HEK293 (cell line): ENCODE data around the gene ECT2.
"Not testable (repeated sequence)": the region's sequence is repeated elsewhere in the genome, so short reads cannot be mapped to it uniquely, and the experiment has no call there.

Experiments
- CTCF ChIA-PET: fragments of 350-600 bp; formaldehyde crosslinking; extraction: SDS; loops from one replicate; lab custom pipeline; 2021; ENCODE audit warnings: antibody characterized with exemption; lab: Yijun Ruan, JAX
- POLR2A ChIA-PET: fragments of 300-600 bp; formaldehyde crosslinking; extraction: SDS; loops from one replicate; lab custom pipeline; 2020; ENCODE audit warnings: antibody characterized with exemption, inconsistent platforms; lab: Yijun Ruan, JAX
- H3K27ac ChIP-seq: fragments of 200-500 bp; sonication (Bioruptor generic); 2 replicates; pipeline ENCODE4 v1.5.1; 2014; ENCODE audit warnings: low read depth, low read length, control low read depth, inconsistent platforms; ENCODE audit errors: extremely low read depth
- H3K36me3 ChIP-seq, 2 experiments: fragments of 200-500 bp in 1 of 2; sonication (Bioruptor generic) in 1 of 2; 1 replicate in 1 of 2; 2 replicates in 1 of 2; pipeline ENCODE4 v1.5.1; 2014 to 2017; ENCODE audit warnings: inconsistent platforms in 2 of 2, low read length in 2 of 2; ENCODE audit not compliant: control insufficient read depth in 2 of 2, insufficient read depth in 1 of 2
- H3K4me1 ChIP-seq: fragments of 200-500 bp; sonication (Bioruptor generic); 2 replicates; pipeline ENCODE4 v1.5.1; 2014; ENCODE audit warnings: mild to moderate bottlenecking, low read length, inconsistent platforms; ENCODE audit not compliant: control insufficient read depth, insufficient read depth
- H3K4me3 ChIP-seq: 2 replicates; pipeline ENCODE4 v1.5.1; 2011; ENCODE audit warnings: low read depth, mild to moderate bottlenecking, control low read depth, low read length, moderate library complexity
- H3K9me3 ChIP-seq: fragments of 200-500 bp; sonication (Bioruptor generic); 2 replicates; pipeline ENCODE4 v1.5.1; 2014; ENCODE audit warnings: low read depth, low read length, inconsistent platforms; ENCODE audit not compliant: control insufficient read depth, insufficient read depth
- GLIS1 ChIP-seq: fragments of 450-650 bp; formaldehyde crosslinking; IDR thresholded peaks from 2 replicates; pipeline ENCODE4 v1.5.1; 2016; ENCODE audit warnings: missing biosample characterization, missing genetic modification characterization
- HOXC10 ChIP-seq: sonication (generic); formaldehyde crosslinking; IDR thresholded peaks from 2 replicates; pipeline ENCODE4 v1.8.1; 2023; ENCODE audit warnings: mild to moderate bottlenecking, missing genetic modification reagents
- KLF16 ChIP-seq: fragments of 450-650 bp; formaldehyde crosslinking; IDR thresholded peaks from 2 replicates; pipeline ENCODE4 v1.5.1; 2017; ENCODE audit warnings: missing biosample characterization, missing genetic modification characterization
- KLF8 ChIP-seq: fragments of 450-650 bp; formaldehyde crosslinking; IDR thresholded peaks from 2 replicates; pipeline ENCODE4 v1.5.1; 2016; ENCODE audit warnings: missing biosample characterization, missing genetic modification characterization
- SP3 ChIP-seq: fragments of 450-650 bp; formaldehyde crosslinking; IDR thresholded peaks from 2 replicates; pipeline ENCODE4 v1.5.1; 2016; ENCODE audit warnings: missing biosample characterization, missing genetic modification characterization
- WT1 ChIP-seq: fragments of 450-650 bp; formaldehyde crosslinking; IDR thresholded peaks from 2 replicates; pipeline ENCODE4 v1.5.1; 2016; ENCODE audit warnings: missing biosample characterization, missing genetic modification characterization
- YY2 ChIP-seq: fragments of 450-650 bp; formaldehyde crosslinking; IDR thresholded peaks from 2 replicates; pipeline ENCODE4 v1.5.1; 2016; ENCODE audit warnings: missing biosample characterization, missing genetic modification characterization
- ZNF133 ChIP-seq: fragments of 450-650 bp; formaldehyde crosslinking; IDR thresholded peaks from 2 replicates; pipeline ENCODE4 v1.5.1; 2016; ENCODE audit warnings: missing biosample characterization, missing genetic modification characterization
- ZNF146 ChIP-seq: fragments of 450-650 bp; formaldehyde crosslinking; IDR thresholded peaks from 2 replicates; pipeline ENCODE4 v1.5.1; 2016; ENCODE audit warnings: missing biosample characterization, missing genetic modification characterization
- ZNF155 ChIP-seq: fragments of 450-650 bp; formaldehyde crosslinking; IDR thresholded peaks from 2 replicates; pipeline ENCODE4 v1.5.1; 2016; ENCODE audit warnings: missing biosample characterization, missing genetic modification characterization
- ZNF223 ChIP-seq: fragments of 450-650 bp; formaldehyde crosslinking; IDR thresholded peaks from 2 replicates; pipeline ENCODE4 v1.5.1; 2016; ENCODE audit warnings: missing biosample characterization, missing genetic modification characterization
- ZNF248 ChIP-seq: fragments of 450-650 bp; formaldehyde crosslinking; IDR thresholded peaks from 2 replicates; pipeline ENCODE4 v1.5.1; 2017; ENCODE audit warnings: missing biosample characterization, missing genetic modification characterization
- ZNF280C ChIP-seq: fragments of 450-650 bp; formaldehyde crosslinking; IDR thresholded peaks from 2 replicates; pipeline ENCODE4 v1.5.1; 2016; ENCODE audit warnings: missing biosample characterization, missing genetic modification characterization
- ZNF501 ChIP-seq: fragments of 450-650 bp; formaldehyde crosslinking; IDR thresholded peaks from 2 replicates; pipeline ENCODE4 v1.5.1; 2016; ENCODE audit warnings: missing biosample characterization, missing genetic modification characterization
- ZNF561 ChIP-seq: fragments of 450-650 bp; IDR thresholded peaks from 2 replicates; pipeline ENCODE4 v1.5.1; 2018; ENCODE audit warnings: missing biosample characterization, missing genetic modification characterization, borderline replicate concordance
- ZNF623 ChIP-seq: fragments of 450-650 bp; formaldehyde crosslinking; IDR thresholded peaks from 2 replicates; pipeline ENCODE4 v1.5.1; 2016; ENCODE audit warnings: missing biosample characterization, missing genetic modification characterization
- ZSCAN18 ChIP-seq: fragments of 450-650 bp; formaldehyde crosslinking; IDR thresholded peaks from 2 replicates; pipeline ENCODE4 v1.5.1; 2016; ENCODE audit warnings: missing biosample characterization, missing genetic modification characterization
- TF ChIP-seq, protein P1 (sequence below): fragments of 450-650 bp; formaldehyde crosslinking; conservative IDR thresholded peaks from 2 replicates; pipeline ENCODE4 v1.5.1; 2016; ENCODE audit warnings: low read depth, missing biosample characterization, missing genetic modification characterization
- TF ChIP-seq, protein P2 (sequence below): fragments of 450-650 bp; formaldehyde crosslinking; IDR thresholded peaks from 2 replicates; pipeline ENCODE4 v1.5.1; 2017; ENCODE audit warnings: missing biosample characterization, missing genetic modification characterization

Gene ECT2

DNA sequence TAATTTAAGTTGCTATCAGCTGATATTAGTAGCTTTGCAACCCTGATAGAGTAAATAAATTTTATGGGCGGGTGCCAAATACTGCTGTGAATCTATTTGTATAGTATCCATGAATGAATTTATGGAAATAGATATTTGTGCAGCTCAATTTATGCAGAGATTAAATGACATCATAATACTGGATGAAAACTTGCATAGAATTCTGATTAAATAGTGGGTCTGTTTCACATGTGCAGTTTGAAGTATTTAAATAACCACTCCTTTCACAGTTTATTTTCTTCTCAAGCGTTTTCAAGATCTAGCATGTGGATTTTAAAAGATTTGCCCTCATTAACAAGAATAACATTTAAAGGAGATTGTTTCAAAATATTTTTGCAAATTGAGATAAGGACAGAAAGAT lies 70.0 kb downstream of the ECT2 start:
- peaks cover 12 to 41% of the 10 kb centered on the region in 2 experiments; a peak in 2 of 3 replicates for H3K36me3 ChIP-seq
- no peak for TF ChIP-seq ZNF133
- no peak for TF ChIP-seq GLIS1
- H3K4me3 ChIP-seq: no peak overlapping the region
- no peaks in the 10 kb centered on the region for H3K9me3 ChIP-seq
- no peak overlapping the region for H3K27ac ChIP-seq
- POLR2A ChIA-PET: no interaction called here
- no peaks in the 10 kb centered on the region for H3K4me1 ChIP-seq
- CTCF ChIA-PET: interaction anchor here (0.6 to 0.7 kb wide), 2 partner anchors 23 to 111 kb away, joined by 3 to 4 read pairs; no protein-coding TSS in a partner anchor

- TF ChIP-seq HOXC10 (CRISPR knock-in tag): no peak
- TF ChIP-seq ZNF501: no peak
- no peak for TF ChIP-seq KLF8 (tag by site-specific recombination)
- TF ChIP-seq ZNF280C (tag by site-specific recombination): no peak
- no peak for TF ChIP-seq KLF16 (tag by site-specific recombination)
- TF ChIP-seq WT1 (tag by site-specific recombination): no peak
- no peak for TF ChIP-seq ZNF155 (tag by site-specific recombination)
- TF ChIP-seq, protein P1, sequence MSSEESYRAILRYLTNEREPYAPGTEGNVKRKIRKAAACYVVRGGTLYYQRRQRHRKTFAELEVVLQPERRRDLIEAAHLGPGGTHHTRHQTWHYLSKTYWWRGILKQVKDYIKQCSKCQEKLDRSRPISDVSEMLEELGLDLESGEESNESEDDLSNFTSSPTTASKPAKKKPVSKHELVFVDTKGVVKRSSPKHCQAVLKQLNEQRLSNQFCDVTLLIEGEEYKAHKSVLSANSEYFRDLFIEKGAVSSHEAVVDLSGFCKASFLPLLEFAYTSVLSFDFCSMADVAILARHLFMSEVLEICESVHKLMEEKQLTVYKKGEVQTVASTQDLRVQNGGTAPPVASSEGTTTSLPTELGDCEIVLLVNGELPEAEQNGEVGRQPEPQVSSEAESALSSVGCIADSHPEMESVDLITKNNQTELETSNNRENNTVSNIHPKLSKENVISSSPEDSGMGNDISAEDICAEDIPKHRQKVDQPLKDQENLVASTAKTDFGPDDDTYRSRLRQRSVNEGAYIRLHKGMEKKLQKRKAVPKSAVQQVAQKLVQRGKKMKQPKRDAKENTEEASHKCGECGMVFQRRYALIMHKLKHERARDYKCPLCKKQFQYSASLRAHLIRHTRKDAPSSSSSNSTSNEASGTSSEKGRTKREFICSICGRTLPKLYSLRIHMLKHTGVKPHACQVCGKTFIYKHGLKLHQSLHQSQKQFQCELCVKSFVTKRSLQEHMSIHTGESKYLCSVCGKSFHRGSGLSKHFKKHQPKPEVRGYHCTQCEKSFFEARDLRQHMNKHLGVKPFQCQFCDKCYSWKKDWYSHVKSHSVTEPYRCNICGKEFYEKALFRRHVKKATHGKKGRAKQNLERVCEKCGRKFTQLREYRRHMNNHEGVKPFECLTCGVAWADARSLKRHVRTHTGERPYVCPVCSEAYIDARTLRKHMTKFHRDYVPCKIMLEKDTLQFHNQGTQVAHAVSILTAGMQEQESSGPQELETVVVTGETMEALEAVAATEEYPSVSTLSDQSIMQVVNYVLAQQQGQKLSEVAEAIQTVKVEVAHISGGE (tag by site-specific recombination): no peak
- TF ChIP-seq ZNF561 (tag by site-specific recombination): no peak
- TF ChIP-seq ZNF623 (tag by site-specific recombination): no peak
- Histone ChIP-seq H3K4me1 (no peaks in the 10 kb centered on the region), H3K27ac (no peak overlapping the region), H3K36me3 (peaks cover 12 to 16% of the 10 kb centered on the region in 2 experiments; a peak in 2 of 3 replicates), H3K9me3 (no peaks in the 10 kb centered on the region), H3K4me3 (no peak overlapping the region)
- ChIA-PET POLR2A (no interaction called here), CTCF (no interaction called here)
Observed at GRCh38 chr3:172824229-172824628, 73.7 kb downstream of the ECT2 start.

- H3K27ac ChIP-seq, H3K9me3 ChIP-seq, POLR2A ChIA-PET, H3K4me1 ChIP-seq, H3K36me3 ChIP-seq, H3K4me3 ChIP-seq: not testable (repeated sequence)
- TF ChIP-seq ZNF146 (tag by site-specific recombination): peak; percentile 63; the same call in 1 of the 2 replicates
- CTCF ChIA-PET: interaction anchor here (0.6 kb wide), 1 partner anchor 529 kb away, joined by 7 read pairs; no protein-coding TSS in a partner anchor
Observed at GRCh38 chr3:172827231-172827630, 76.7 kb downstream of the ECT2 start.

DNA sequence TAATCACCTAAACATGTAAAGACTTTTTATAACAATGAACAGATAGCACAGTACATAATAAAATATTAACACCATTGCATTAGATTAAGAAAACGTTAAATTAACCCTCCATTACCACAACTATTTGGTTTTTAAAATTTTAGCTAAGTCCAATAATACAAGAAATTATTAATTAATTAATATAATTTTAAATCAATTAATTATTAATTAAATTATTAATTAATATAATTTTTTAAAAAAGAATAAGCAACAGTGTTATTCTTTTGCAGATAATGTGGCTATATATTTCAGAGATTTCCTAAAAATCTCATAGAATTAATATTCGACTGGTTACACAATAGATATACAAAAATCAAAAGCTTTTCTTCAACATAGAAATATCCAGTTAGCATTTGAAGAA lies 82.5 kb downstream of the ECT2 start:
- Histone ChIP-seq H3K4me1 (no peaks in the 10 kb centered on the region), H3K36me3 (no peaks in the 10 kb centered on the region), H3K9me3 (no peaks in the 10 kb centered on the region), H3K4me3 (no peak overlapping the region), H3K27ac (no peak overlapping the region)
- ChIA-PET CTCF (interaction anchor here (0.7 kb wide), 1 partner anchor 141 kb away, joined by 3 read pairs; no protein-coding TSS in a partner anchor), POLR2A (no interaction called here)
- TF ChIP-seq ZNF248 (no peak), YY2 (tag by site-specific recombination) (no peak), SP3 (tag by site-specific recombination) (no peak), ZNF223 (tag by site-specific recombination) (no peak), ZSCAN18 (tag by site-specific recombination) (no peak)
- TF ChIP-seq, protein P2, sequence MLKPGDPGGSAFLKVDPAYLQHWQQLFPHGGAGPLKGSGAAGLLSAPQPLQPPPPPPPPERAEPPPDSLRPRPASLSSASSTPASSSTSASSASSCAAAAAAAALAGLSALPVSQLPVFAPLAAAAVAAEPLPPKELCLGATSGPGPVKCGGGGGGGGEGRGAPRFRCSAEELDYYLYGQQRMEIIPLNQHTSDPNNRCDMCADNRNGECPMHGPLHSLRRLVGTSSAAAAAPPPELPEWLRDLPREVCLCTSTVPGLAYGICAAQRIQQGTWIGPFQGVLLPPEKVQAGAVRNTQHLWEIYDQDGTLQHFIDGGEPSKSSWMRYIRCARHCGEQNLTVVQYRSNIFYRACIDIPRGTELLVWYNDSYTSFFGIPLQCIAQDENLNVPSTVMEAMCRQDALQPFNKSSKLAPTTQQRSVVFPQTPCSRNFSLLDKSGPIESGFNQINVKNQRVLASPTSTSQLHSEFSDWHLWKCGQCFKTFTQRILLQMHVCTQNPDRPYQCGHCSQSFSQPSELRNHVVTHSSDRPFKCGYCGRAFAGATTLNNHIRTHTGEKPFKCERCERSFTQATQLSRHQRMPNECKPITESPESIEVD (tag by site-specific recombination): no peak
